ENCODE measurements around the gene FAM25G.
"Not testable (repeated sequence)": the region's sequence is repeated elsewhere in the genome, so short reads cannot be mapped to it uniquely, and the experiment has no call there.

DNA sequence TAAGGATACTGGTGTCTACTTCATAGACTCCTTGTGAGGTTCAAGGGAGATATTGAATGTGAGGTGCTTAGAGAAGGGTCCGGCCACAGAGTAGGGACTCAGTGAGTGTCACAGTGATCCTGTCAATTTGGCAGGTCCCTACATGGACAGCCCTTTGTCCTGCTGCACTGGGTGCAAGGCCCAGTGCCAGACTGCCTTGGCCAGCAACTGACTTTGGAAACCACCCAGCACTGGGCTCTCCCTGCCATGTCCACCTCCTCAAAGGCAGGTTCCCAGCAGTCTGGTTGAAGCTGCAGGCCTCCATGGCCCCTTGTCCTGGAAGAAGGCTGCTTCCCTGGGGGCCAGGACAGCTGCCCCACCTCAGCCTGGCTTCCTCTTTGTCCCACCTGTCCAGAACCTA, 9.1 kb downstream of the FAM25G start:
- TF ChIP-seq, protein P1, sequence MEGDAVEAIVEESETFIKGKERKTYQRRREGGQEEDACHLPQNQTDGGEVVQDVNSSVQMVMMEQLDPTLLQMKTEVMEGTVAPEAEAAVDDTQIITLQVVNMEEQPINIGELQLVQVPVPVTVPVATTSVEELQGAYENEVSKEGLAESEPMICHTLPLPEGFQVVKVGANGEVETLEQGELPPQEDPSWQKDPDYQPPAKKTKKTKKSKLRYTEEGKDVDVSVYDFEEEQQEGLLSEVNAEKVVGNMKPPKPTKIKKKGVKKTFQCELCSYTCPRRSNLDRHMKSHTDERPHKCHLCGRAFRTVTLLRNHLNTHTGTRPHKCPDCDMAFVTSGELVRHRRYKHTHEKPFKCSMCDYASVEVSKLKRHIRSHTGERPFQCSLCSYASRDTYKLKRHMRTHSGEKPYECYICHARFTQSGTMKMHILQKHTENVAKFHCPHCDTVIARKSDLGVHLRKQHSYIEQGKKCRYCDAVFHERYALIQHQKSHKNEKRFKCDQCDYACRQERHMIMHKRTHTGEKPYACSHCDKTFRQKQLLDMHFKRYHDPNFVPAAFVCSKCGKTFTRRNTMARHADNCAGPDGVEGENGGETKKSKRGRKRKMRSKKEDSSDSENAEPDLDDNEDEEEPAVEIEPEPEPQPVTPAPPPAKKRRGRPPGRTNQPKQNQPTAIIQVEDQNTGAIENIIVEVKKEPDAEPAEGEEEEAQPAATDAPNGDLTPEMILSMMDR (IDR thresholded peaks at IDR 0.05; ENCODE audit: low read length), result not testable (repeated sequence)
- TF ChIP-seq EZH2 (IDR thresholded peaks at IDR 0.05; ENCODE audit: borderline replicate concordance, low read length), result not testable (repeated sequence)
